Retina (tissue), 1 donor: ENCODE results near the gene AMH.

ENCODE experiments used
- DNase-seq: peaks from one replicate; pipeline ENCODE4 v3.0.0-alpha.2; 2016

The AMH gene

DNA sequence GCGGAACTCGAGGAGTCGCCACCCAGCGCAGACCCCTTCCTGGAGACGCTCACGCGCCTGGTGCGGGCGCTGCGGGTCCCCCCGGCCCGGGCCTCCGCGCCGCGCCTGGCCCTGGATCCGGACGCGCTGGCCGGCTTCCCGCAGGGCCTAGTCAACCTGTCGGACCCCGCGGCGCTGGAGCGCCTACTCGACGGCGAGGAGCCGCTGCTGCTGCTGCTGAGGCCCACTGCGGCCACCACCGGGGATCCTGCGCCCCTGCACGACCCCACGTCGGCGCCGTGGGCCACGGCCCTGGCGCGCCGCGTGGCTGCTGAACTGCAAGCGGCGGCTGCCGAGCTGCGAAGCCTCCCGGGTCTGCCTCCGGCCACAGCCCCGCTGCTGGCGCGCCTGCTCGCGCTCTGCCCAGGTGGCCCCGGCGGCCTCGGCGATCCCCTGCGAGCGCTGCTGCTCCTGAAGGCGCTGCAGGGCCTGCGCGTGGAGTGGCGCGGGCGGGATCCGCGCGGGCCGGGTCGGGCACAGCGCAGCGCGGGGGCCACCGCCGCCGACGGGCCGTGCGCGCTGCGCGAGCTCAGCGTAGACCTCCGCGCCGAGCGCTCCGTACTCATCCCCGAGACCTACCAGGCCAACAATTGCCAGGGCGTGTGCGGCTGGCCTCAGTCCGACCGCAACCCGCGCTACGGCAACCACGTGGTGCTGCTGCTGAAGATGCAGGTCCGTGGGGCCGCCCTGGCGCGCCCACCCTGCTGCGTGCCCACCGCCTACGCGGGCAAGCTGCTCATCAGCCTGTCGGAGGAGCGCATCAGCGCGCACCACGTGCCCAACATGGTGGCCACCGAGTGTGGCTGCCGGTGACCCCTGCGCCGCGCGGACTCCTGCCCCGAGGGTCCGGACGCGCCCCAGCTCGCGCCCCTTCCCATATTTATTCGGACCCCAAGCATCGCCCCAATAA is 2.3 kb downstream of the AMH start:
- DNase-seq: peak; percentile 72

DNA sequence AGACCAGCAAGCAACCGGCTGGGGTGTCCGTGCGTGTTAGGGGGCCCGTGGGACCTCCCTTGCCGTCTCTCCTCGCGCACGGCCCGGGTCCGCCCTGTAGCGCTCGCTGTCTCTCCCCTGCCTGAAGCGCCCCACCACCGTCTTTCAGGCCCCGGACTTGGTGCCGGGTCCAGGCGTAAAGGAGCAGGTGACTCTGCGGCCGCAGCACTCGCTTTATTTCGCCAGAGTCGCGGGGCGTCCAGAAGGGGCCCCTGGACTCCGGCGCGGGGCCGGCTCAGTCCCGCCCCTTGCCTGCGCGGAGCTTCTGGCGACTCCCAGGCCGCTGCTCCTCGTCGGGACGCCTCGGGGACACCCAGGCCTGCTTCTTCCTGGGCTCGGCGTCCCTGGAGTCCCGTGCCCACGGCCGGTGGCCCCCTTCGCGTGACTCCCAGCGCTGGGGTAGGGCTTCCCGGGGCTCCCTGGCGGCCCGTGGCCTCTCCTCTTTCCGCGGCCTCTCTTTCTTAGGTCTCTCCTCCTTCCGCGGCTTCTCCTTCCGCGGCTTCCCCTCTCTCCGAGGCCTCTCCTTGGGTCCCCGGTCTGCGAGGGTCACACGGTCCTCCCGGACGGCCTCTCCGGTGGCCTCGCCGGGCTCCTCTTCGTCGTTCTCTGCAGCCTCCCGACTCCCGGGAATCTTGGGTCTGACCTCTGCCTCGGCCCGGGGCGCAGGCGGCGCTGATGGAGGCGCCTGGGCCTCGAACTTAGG is 3.1 kb downstream of the AMH start:
- peak; percentile 56 for DNase-seq

DNA sequence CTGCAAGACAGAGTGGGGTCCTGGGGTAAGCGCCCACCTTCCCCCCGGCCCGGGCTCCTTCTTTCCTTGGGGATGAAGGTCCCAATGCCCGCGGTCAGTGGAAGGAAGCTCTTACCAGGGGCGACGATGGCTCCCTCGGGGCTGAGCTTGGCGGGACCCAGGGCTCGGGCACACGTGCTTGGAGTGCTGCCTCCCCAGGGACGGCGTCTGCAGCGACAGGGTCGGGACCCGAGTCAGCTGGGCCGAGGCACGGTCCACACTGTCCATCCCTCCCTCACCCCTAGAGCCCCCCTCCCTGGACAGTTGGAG is 3.6 kb downstream of the AMH start:
- DNase-seq: no peak

- no peak for DNase-seq
Observed at GRCh38 chr19:2253106-2254063, 4.3 kb downstream of the AMH start.

- peak; percentile 61 for DNase-seq
Observed at GRCh38 chr19:2254064-2254872, 5.1 kb downstream of the AMH start.

- no peak for DNase-seq
Observed at GRCh38 chr19:2255112-2255845, 6.2 kb downstream of the AMH start.

GRCh38 chr19:2255982-2256685 is 7.0 kb downstream of the AMH start, which contains the start of gene JSRP1:
Gene JSRP1 (minus strand): TSS chr19:2256417. CDS start chr19:2255314, 1,103 bp downstream.
- DNase-seq: no peak

GRCh38 chr19:2259336-2259735 is 10.2 kb downstream of the AMH start:
- DNase-seq: no peak

DNA sequence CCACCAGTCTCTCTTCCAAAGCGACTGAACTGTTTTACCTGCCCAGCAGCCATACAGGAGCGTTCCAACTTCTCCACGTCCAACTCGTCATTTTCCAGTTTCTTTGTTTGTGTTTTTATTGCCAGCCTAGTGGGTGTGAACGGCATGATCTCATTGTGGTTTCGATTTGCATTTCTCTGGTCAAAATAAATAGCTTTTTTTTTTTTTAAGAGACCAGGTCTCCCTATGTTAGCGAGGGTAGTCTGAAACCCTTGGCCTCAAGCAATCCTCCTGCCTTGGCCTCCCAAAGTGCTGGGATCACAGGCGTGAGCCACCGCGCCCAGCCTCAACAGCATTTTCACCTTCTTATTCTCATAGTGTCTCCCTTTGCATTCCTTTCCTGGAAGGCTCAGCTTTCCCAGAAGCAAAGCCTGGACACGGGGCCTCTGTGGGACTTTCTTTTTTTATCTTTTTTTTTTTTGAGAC is 11.2 kb downstream of the AMH start:
- no peak for DNase-seq

- DNase-seq: no peak
Observed at GRCh38 chr19:2261438-2262172, 12.5 kb downstream of the AMH start.

DNA sequence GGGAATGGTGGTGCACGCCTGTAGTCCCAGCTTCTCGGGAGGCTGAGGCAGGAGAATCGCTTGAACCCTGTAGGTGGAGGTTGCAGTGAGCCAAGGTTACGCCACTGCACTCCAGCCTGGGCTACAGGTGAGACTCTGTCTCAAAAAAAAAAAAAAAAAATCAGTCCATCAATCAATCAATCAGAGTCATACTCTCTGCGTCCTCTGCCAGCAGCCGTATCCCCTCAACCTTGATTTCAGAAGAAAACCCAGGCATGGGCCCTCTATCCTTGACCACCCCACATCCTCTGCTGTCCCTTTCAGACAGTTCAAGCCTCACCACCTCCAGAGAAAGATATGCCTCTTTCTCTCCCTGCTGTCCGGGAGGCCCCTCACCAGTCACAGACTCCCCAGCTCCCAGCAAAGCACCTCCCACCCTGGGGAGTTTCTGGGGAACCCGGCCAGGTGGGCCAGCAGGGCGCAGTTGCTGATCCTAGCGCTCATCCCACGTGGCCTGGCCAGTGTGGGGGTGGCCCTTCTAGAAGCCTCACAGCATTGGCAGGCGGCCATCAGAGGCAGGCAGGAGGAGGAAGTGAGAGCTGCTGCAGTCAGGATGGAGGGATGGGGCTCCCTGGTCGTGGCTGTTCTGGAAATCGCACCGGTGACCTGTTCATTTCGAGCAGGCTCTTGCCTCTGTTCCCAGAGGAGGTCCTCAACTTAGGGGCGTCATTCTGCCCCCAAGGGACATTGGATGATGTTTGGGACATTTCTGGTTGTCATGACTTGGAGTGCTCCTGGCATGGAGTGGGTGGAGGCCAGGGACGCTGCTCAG is 17.3 kb downstream of the AMH start:
- DNase-seq: no peak

GRCh38 chr19:2268480-2268830 is 19.3 kb downstream of the AMH start:
- DNase-seq: no peak

GRCh38 chr19:2268861-2269243 is 19.7 kb downstream of the AMH start:
- DNase-seq: no peak

GRCh38 chr19:2269244-2270156 is 20.4 kb downstream of the AMH start:
- peak; percentile 100 for DNase-seq

DNA sequence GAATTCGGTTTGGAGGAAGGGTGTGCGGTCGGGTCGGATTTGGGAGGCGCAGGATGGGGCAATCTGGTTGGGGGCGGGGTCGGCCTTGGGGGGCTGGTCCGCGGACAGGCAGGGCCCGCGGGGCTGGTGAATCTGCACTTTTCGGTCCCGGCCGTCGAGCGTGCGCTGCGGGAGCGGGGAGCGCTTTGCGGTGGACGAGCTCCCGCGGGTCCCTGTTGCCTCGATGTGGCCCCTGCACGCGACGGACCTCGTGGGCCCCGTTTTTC is 21.0 kb downstream of the AMH start:
- no peak for DNase-seq

- peak; percentile 59 for DNase-seq
Observed at GRCh38 chr19:2270423-2271233, 21.5 kb downstream of the AMH start.
